HK-2 (cell line): ENCODE data around the gene SPINK4.

Experiments
- DNase-seq: peaks from one replicate; pipeline ENCODE4 v3.0.0-alpha.2; 2018; ENCODE audit not compliant: unreplicated experiment

The SPINK4 gene, protein sequence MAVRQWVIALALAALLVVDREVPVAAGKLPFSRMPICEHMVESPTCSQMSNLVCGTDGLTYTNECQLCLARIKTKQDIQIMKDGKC

DNA sequence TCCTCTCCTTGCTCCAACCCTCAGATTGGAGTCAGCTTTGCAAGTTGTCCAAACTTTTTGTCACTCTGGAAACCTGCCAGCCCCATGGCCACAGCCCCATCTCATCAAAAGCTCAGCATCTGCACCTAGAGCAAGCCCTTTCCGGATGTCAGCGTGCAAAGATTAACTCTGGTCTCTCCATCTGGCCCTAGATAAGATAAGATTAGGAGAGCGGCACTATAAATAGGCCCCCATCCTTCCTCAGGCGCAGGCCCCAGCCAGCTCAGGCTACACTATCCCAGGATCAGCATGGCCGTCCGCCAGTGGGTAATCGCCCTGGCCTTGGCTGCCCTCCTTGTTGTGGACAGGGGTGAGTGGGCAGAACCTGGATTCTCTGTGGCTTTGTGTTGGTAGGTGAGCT lies at the start of gene SPINK4:
Gene SPINK4 (plus strand): TSS at position 247 of the 400 bp plus-strand sequence. CDS start 42 bp downstream, at position 289.
- no peak for DNase-seq

DNA sequence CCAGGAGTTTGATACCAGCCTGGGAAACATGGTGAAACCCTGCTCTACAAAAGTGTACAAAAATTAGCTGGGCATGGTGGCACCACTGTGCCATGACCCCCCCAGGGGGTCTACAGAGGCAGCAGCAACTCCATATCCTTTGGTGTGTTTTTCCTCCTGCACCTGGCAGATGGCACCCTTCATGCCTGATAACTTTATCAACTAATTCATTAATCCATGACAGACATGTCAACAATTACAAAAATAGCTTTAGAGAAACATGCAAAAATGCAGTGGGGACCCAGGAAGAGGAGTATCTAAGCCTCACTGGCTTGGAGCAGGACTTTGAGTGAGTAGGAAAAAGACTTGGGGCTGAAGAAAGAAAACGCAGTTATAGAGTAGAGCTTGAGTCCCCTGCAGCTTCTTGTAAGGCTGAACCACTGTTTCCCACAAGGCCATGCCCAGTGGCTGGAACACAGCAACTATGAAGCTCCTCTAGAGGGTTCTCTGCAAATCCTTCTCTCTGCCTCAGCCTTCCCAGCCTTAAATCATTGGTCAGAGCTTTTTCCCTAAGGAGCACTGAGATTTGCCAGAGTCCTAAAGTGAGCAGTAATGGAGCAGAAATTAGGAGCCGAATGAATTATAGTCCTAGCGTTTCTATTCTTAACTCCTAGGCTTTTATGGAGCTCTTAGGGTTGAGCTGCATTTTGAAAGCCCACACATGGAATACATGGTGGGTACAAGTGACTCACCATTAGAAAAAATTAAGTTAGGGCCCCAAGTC lies 47.3 kb upstream of the SPINK4 start:
- no peak for DNase-seq

DNA sequence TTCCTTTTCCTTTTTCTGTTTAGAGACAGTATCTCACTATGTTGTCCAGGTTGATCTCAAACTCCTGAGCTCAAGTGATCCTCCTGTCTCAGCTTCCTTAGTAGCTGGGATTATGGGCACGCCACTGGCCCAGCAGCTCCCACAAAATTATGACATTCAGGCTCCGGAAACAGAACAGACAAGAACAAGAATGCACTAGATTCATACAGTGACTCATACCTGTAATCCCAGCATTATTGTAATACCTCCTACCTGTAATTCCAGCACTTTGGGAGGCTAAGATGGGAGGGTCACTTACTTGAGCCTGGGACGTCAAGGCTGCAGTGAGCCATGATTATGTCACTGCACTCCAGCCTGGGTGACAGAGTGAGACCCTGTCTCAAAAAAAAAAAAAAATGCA lies 46.1 kb upstream of the SPINK4 start:
- no peak for DNase-seq

DNA sequence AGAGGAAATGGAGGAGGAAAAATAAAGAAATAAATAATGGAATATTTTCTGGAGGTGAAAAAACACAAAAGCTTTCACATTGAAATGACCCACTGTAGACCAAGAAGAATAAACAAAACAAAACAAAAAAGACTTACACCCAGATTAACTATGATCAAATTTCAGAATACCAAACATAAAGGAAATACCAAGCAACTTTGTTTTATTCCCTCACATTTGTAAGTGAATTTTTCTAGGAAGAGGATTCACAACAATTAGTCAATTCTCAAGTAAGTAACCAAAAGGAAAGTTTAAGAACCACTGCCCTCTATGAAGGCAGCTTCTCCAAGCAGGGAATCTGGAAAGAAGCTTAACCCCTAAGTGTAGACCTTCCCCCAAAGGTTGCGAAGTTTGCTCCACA lies 43.2 kb upstream of the SPINK4 start:
- DNase-seq, result no peak

DNA sequence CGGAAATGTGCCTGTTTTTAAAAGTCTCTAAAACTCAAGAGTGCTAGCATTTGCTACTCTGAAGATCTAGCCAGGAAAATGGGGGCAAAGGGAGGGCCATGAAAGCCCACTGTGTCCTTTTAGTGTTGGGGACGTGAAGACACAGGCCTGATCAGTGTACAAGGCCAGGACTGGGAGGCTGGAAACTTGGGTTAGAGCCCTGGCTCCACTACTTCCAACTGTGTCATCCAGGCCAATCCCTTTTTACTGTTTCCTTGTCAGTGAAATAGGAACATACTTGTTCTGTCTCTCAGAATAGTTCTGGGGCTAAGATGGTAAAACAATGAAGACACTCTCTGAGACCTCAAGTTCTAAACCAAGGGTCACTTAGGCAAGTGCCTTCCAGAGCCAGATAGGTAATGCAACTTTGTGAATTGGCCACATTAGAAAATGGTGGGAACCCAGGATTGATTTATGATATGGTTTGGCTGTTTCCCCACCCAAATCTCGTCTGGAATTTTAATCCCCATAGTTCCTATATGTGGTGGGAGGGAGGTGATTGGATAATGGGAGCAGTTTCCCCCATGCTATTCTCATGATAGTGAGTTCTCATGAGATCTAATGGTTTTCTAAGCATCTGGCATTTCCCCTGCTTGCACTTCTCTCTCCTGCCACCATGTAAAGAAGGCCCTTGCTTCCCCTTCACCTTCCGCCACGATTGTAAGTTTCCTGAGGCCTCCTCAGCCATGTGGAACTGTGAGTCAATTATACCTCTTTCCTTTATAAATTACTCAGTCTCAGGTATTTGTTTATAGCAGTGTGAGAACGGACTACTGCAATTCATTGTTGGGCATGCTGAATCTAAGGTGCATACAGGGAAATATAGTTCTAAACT lies 42.5 kb upstream of the SPINK4 start:
- no peak for DNase-seq

DNA sequence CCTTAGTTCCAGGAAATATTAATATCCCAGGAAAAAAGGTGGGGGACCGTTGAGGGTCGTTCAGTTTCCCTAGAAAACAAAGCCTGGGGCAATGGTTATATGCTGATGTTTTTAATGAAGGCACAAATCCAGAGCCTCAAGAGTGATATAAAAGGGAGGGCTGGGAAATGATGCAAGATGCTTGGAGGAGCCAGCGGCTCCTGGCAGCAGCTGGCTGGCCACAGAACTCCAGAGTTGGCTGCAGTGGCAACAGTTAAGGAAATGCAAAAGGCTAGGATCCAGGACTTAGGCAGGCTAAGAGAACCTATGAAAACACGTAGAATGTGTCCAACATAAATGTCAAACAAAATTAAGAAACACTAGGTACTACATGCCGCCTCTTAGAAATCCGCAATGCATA lies 41.8 kb upstream of the SPINK4 start:
- DNase-seq, result no peak

DNA sequence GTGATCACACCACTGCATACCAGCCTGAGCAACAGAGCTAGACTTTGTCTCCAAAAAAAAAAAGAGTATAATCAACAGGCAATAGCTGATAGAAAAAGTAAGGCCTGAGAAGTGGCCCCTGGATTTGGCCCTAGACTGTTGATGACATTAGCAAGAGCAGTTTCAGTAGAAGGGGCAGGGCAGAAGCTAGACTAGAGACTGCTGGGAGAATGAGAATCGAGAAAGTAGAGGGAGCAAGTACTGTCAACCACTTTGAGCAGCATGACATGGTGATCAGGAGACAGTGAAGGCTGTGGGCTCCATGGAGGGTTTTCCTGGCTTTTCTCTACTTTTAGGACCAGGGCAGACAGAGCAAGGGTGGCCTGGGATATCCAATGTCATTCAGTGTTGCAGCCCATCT lies 37.9 kb upstream of the SPINK4 start:
- DNase-seq, result no peak

DNA sequence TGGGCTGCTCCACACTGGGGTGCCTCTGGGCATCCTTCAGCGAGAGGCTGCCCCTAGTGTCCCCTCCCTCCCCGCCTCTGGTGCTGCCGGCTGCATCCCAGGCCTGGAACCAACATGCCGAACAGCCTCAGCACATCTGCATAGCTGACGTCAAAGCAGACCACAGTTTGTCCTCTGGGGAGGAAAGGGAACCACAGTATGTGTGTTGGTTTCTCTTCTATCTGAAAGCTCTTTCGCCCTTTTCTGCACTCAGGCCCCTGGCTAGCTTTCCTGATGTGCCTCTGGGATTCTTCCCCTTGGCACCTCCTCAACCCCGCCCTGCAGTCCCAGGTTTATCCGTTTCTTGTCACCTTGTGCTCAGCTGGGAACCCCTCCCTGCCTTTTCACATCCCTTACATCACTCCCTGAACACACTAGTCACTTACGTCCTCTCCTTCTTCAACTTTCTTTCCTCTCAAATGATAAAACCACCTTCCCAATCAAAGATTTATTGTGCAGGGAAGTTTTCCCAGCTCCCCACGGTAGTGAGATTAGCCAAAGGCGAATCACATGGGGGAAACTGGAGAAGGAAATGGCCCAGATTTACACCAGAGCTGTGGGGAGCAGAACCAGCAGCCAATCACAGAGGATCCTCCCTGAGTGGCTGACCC lies 37.3 kb upstream of the SPINK4 start:
- no peak for DNase-seq

DNA sequence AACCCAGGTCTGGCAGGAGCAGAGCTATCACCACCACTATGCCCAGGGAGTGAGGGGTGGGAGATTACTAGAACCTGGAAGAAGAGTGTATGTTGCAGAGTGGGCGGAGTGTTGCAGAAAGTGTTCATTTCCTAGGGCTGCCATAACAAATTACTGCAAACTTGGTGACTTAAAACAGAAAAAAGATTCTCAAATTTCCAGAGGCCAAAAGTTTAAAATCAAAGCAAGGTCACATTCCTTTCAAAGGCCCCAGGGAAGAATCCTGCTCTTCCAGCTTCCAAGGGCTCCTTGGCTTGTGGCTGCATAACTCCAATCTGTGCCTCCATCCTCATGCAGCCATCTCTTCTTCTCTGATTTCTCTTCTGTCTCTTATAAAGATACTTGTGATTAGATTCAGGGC lies 30.6 kb upstream of the SPINK4 start:
- no peak for DNase-seq

DNA sequence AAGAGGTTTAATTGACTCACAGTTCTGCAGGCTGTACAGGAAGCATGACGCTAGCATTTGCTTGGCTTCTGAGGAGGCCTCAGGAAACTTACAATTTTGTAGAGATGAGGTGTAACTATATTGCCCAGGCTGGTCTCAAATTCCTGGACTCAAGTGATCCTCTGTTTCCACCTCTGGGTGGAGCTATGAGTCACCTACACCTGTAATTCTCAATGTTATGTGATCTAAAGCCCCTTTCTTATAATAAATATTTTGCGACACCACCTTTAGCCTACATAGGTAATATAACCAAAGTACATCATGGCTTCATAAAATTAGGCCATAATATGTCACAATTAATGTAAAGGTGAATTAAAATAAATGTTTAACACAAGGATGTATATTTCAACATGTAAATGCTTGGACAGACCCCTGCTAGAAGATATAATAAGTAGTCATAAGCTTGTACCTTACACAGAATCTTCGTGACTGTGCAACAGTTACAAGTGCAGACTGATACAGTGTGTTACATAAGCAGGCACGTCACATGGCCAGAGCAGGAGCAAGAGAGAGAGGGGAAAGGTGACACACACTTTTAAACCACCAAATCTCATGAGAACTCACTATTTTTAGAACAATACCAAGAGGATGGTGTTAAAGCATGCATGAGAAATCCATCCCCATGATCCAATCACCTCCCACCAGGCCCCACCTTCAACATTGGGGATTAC lies 29.8 kb upstream of the SPINK4 start:
- no peak for DNase-seq

DNA sequence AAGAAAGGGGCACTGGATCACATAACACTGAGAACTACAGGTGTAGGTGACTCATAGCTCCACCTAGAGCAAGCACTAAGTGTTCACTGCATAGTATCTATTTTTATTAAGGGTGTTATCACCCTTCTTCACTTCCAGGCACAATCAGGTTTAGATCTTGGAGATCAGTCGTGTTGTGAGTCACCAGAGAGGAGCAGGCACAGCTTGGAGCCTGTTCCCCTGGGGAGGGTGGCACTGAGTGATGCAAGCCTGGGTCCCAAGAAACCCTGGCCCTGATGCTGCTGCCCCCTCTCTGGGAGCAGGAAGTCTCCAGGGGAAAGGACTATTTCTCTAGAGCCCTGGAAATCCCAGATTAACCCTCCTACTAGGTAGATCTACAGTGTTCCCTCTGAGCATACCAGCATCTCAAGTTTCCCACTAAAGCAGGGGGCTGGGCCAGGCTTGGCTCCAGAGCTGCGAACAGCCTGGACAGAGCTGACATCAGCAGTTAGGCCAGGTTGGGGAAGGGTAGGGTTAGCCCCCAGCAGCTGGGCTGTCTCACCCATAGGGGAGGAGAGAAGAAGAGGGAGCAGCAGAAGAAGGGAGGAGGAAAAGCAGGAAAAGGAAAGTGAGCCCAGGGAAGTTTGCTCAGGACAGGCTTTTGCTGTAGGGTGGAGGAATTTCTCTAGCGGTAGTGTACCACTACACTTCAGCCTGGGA lies 28.1 kb upstream of the SPINK4 start:
- DNase-seq, result no peak

DNA sequence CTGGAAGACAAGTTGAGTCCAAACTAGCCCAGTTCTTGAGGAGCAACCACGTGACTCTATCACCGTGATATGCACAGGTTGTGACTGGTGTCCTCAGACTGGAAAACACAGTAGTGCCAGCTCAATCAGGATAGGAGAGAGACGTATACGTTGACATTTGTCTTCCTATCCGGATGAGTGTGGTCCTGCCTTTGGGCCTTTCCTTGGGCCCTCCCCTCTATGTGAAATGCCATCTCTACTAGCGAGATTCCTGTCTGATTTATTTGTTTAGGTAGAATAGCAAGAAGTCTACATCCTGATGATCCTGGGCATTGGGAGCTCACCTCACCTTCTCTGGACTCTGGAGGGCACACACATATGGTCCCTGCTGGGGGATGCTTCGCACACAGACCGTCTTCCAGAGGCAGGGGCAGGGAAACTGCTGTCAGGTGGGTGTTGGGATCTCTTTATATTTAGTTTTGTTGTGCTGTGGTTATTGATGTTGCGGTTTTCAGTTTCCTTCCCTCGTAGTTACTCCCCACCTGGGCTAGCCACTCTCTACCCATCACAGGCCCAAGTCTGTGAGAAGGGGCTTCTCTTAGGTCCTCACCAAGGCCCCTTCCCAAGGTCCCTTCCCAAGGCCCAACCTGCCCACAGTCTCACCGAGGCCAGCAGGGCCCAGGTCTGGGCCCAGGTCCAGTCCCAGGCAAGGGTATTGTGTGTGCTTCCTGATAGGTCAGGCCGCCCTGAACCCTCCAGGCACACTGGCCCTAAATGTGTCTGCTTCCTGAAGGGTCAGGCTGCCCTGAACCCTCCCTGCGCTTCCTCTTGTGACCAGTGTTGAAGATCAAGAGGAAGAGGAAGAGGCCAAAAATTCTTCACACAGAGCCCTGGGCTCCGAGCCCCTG lies 19.0 kb upstream of the SPINK4 start:
- no peak for DNase-seq

DNA sequence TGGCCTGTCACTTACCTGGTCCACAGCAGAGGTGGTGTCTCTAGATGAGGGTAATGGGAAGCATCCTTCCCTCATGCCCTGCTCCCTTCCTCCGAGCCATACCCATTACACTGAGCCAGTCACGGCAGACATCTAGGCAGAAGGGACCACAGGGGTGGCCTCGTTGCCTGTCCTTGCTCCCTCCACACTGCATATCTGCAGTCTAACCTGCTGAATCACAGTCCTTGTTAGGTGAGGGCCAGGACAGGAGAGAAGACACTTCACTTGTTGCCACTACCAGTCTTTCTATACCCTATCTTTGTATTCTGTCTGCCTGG lies 18.4 kb upstream of the SPINK4 start:
- no peak for DNase-seq

DNA sequence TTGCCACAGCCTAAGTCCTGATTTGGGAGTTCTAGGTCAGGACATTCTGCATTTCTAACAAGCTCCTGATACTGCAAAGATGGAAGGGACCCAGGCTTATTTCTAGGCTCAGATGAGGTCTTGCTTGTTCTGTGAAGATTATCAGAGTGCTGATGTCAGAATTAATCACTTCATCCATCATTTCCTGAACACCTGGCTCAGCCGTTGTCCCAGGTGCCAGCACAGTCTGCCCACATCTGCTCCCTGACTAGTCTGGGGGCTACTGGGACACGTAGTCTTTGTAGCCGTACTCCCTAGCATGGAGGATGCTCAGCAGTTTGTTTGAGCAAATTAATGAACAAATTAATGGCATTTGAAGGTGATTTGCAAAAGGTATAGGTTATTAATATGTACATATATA lies 17.9 kb upstream of the SPINK4 start:
- DNase-seq, result no peak

DNA sequence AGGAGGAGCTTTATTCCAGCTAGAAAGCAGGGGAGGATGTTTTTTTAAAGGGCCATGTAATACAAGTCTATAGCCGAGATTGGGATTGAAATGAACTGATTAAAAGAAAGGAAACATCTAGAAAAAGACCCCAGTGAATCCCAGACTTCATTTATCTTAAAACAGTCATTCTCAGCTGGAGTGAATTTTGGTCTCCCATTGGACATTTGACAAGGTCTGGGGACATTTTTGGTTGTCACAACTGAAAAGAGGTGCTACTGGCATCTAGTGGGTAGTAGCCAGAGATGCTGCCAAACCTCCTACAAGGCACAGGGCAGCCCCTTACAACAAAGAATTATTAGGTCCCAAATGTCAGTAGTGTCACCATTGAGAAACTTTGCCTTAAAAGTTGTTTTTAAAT lies 16.3 kb upstream of the SPINK4 start:
- no peak for DNase-seq

DNA sequence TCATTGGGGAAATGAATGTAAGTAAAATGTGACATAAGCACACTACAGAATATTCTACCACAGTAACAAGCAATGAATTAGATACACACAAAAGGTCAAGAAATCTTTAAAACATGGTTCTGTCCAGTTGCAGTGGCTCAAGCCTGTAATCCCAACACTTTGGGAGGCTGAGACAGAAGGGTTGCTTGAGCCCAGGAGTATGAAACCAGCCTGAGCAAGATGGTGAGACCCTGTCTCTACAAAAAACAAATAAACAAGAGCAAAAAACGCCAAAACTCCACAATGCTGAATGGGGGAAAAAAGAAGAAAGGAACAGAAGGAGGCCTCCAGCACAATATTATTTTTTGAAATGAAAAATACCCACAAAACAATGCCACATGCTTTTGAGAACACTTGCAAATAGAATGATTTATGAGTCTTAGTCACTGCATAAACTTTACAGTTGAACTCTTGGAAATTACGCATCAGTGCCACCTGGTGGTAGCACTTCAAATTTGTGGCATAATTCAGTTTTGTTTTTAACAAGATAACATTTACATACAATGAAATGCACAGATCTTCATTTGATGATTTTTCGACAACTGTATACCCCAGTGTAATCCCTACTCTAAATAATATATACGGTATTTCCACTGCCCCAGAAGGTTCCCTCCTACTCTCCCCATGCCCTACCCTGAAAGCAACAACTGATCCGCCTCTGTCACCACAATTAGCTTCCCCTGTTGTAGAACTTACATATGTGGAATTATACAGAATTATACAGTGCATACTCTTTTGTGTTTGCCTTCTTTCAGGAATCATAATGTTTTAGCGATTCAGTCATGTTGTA lies 14.4 kb upstream of the SPINK4 start:
- peak; percentile 28 for DNase-seq

DNA sequence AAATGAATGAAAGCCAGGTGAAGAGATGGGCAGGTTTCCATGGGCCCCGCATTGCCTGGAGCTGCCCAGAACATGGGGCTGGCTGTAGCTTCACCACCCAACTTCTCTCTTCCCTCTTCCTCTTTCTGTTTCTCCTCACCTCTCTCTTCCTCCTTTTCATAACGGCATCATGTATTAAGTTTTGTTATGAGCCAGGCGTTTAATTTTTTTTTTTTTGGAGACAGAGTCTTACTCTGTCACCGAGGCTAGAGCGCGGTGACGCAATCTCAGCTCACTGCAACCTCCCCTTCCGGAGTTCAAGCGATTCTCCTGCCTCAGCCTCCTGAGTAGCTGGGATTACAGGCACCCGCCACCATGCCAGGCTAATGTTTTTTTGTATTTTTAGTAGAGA lies 13.0 kb upstream of the SPINK4 start:
- no peak for DNase-seq

DNA sequence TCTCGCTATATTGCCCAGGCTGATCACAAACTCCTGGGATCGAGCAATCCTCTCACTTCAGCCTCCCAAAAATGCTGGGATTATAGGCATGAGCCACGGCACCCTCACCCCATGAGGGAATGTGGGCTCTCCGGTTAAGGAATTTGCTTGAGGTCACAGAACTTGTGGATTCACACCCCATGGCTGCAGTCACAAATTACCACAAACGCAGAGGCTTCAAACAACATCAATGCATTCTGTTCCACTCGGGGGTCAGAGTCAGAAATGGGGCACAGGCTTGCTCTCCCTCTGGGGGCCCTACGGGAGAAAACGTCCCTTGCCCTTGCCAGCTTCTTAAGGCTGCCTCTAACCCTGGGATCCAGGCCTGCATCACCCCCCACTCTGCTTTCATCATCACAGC lies 12.2 kb upstream of the SPINK4 start:
- no peak for DNase-seq

DNA sequence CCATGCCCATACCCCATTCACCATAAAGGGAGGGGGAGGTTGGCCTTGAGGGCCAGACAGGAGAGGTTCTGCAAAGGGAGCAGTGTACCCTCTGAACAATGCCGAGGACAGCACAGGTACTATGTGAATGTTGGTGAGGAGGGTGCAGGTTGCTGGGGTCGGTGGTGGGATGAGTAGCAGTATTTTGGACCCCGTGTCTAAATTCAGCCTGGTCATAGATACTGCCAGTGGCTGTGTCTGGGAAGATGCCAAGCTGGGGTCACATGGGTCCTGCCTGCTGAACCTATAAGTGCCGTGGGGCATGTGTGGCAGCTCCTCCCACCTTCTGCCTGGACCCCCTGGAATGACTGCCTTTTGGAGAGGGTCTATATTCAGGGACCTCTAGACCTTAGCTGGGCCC lies 11.4 kb upstream of the SPINK4 start:
- no peak for DNase-seq
